NCI-H748 treated with DMSO at 0.1 percent for 48 hours (cell line): Measurements from ENCODE around the gene SFMBT2.
"Not testable (repeated sequence)": the region's sequence is repeated elsewhere in the genome, so short reads cannot be mapped to it uniquely, and the experiment has no call there.

Experiments
- DNase-seq: peaks from one replicate; lab custom pipeline; 2025; lab: John Stamatoyannopoulos, UW

SFMBT2 gene

DNA sequence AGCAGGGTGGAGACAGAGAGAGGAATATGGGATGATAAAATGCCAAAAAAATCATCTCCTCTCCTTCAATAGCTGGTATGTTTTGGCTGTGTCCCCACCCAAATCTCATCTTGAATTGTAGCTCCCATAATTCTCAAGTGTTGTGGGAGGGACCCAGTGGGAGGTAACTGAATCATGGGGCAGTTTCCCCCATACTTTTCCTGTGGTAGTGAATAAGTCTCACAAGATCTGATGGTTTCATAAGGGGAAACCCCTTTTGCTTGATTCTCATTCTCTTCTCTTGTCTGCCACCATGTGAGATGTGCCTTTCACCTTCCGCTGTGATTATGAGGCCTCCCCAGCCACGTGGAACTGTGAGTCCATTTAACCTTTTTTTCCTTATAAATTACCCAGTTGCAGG is 226.7 kb downstream of the SFMBT2 start:
- DNase-seq, result not testable (repeated sequence)

DNA sequence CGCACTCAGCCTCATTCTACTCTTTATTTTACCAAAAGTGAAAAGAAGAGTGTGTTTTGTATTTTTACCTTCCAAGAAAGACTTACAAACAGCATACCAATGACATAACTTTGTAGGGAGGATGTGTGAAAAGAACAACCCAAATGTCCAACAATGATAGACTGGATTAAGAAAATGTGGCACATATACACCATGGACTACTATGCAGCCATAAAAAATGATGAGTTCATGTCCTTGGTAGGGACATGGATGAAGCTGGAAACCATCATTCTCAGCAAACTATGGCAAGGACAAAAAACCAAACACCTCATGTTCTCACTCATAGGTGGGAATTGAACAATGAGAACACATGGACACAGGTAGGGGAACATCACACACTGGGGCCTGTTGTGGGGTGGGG is 228.5 kb downstream of the SFMBT2 start:
- DNase-seq, result not testable (repeated sequence)

DNA sequence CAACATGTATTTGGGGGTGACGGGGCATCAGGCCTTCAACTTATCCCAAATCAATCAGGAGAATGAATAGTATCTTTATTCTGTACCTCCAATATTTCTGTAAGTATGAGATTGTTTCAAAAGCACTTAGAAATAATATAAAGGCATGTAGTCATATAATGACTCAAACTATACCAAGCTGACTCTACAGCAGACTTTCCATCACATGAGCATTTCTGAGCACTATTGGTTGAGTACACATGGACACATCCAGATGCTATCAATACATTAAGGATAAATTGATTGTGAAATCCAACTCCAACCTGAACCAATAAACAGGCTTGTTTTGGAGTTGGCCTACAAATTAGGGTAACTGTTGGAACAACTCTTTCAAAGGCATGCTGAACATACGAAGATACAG is 229.4 kb downstream of the SFMBT2 start:
- no peak for DNase-seq

DNA sequence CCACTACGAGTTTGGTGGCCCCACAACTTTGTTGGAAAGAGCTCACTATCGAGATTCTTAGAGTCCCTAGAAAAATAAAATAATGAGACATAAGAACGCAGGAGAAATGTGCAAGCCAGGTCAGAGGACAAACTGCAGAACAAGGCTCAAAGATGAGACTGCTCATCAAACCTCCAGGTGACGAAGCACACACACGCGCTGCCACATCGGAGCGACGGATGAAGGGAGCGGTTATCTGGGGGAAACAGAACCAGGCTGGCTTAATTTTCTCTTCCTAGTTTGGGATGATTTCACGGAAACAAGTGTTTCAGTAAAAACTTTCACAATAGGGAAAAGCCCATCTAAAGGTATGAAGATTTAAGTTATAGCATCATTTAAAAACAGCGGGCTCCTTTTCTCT is 231.3 kb downstream of the SFMBT2 start:
- no peak for DNase-seq

DNA sequence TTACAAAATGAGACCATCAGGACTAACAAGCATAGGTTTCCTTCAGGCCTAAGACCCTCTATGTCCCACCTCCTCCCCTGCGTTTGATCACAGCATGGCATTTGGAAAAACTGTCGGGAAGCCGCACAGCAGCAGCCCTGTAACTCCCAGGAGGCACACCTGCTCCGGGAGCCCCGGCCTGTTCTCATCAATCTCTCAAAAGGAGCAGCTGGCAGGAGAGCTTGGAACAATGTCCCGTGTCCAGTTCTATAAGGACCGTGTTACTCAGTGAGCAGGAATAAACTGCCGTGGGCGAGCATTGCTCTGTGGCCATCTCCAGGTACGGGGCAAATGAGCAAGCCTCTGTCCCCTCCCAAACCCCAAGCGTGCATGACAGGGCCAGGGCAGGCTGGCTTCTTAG is 236.9 kb downstream of the SFMBT2 start:
- no peak for DNase-seq

DNA sequence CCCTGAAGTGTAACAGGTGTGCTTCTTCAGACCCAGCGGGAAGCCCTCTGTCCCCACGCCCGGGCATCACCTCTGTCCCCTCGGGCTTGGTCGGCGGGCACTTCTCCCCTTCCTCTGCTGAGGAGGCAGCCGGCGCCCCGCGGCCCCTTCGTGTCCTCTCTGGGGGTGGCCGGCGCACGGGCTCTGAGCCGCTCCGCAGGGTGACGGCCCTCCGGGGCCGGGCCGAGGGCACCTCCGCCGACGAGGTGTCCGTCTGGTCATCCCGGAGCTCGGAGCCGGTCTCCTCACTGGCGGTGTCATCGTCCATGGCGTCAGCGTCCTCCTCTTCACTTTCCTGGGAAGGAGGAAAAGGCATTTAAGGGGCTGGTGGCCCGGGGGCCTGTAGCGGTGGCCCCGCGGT is 239.0 kb downstream of the SFMBT2 start:
- no peak for DNase-seq

DNA sequence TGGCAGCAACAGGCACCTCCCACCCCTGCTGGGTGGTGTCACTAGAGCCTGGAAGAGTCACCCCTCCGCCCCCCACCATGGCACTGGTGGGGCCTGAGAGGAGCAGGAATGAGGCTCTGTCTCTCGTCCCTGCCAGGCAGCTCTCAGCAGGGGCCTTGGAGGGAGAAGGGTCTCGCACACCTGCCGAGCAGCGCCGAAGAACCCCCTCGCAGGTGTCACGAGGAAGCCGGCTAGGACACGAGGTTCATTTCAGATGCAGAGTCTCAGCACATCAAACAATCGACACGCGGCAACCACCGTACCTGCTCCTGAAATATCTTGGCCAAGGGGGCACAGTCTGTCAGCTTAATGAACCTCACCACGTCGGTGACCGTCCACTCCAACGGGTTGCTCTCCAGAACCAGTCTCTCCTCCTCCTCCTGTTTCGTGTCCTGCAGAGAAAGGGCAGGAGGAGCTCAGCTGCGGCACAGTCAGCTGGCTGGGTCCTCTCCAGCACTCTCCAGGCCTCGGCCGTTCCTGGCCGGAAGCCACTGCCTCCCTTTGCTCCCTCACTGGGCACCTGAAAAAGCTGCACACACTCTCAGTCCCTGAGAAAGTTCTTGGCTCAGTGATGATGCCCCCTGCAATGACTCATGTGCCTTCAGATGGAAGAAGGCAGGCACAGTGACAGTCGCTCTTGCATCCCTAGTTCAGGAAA is 240.1 kb downstream of the SFMBT2 start:
- no peak for DNase-seq

DNA sequence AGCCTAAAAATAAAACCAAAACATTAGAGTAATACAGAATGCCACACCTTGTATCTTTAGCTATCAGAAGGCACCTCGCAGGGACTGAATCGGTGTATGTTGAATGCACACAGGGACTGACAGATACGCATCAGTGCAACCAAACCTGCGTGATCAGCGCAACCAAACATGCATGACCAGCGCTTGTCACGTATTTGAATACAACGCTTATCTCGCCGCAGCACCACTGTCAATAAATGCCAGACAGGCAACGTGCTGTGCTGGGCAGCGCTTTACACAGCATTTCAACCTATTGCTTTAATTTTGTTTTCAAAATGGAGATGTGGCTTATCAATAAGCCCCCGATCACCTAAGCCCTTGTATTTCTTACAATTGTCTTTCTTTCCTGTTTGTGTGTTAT is 242.4 kb downstream of the SFMBT2 start:
- no peak for DNase-seq

DNA sequence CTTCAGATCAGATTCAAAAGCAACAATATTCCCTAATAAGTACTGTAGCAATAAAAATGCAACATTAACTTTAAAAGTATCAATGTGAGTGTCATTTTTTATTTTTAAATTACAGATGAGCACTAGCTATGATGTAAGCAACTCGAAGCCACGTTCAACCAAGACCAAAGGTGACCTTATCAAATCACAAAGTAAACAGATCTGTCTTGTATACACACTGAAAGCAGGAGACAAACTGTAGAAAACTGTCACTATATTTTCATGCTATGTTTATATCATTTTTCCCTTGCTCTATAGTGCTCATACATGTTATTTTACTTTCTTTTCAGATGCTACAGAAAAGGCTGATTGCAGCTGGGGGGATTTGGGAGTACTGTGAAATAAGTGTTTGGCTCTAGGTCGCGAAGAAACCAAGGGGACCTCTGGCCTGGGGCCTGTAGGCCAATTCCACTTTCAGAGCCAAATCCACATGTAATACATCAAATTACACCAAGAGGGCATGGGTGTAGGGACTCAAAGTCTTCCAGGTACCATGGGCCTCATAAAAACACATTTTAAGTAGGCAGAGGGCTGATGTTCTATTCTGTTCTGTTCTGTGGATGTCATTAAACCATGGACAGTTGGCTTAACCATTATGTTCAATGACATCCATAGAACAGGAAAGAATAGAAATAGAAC is 245.2 kb downstream of the SFMBT2 start:
- no peak for DNase-seq

DNA sequence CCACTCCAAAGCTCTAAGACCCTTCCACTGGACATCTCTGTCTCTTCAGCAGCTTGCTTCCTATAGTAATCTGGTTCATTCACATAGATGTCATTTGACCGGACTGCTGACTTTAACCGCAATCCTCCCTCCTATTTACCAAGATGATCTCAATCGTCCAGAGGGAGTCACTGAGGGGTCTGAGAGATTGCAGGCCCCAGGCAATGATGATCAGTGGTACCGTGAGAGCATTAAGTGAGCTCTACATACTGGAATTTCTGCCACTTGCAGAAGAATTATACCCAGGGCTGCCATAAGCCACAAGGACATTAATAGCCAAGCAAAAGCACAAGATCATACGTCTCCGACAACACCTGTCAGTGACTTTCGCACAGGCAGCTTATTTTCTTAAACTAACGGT is 245.9 kb downstream of the SFMBT2 start:
- DNase-seq, result no peak

DNA sequence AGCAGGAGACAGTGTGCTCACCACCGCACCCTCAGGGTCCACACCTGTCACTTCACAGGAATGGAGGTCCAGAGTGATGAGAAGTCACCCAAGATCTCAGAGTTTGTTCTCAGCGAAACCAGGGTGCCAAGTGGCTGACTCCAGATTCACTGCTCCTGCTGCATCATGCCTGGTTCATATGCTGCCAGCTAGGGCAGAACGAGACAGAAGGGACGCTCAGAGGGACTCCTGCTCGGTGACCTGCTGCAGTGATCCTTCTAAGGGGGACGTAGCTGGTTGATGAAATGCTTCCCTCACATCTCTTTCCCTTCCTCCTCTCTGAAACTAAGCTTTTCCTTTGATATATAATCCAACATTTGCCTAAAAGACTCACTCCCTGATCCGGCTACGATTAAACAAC is 248.5 kb downstream of the SFMBT2 start:
- DNase-seq, result no peak

DNA sequence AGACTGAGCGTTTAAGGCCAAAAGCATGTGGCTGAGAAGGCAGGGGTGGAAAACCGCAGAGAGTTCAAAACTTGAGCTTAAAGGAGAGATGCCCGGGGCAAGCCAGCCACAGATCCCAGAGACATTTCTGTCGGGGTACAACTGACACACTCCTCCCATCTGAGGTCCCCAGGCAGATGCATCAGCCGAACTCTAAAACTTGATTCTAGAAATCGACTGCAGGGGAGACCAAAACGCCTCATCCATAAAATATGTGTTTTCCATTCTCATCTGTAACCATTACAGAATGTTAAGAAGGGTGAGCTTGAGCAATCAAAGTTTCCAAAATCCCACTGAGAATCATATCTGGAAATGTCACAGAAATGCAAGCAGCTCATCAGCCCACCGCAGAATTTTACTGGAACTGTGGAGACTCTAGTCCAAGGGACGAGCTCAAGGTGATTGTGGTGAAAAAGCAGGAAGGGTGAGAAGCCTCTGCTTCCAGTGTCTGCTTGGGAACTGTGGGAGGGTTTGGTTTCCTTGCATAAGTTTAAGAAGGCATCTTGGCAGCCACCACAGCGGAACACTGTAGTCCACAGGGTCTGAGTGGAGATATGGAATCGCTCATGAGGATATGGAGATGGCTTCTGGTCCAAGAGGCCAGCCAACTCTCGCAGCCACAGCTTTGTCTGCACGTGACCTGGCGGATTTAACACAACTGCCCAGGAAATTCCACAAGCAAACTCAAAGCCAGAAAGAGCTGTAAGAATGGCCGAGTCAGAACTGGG is 249.2 kb downstream of the SFMBT2 start:
- DNase-seq, result no peak

DNA sequence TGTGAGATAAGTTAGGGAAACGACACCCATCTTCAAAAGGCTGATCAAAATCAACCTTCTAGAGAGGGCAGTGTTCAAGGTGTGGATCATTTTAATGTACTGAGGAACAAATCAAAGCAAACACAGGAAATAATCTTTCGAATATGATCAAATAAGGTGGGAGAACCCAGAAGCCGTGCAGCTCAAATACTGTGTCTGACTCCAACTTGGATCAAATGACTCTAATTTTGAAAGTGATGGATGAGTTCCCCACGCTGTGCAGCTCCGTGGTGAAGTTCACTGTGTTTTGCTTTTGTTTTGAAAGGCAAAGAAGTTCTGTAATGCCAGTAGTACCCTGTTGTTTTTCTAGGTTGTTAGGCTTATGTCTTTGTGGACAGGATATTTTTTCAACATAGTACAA is 250.9 kb downstream of the SFMBT2 start:
- DNase-seq, result no peak

DNA sequence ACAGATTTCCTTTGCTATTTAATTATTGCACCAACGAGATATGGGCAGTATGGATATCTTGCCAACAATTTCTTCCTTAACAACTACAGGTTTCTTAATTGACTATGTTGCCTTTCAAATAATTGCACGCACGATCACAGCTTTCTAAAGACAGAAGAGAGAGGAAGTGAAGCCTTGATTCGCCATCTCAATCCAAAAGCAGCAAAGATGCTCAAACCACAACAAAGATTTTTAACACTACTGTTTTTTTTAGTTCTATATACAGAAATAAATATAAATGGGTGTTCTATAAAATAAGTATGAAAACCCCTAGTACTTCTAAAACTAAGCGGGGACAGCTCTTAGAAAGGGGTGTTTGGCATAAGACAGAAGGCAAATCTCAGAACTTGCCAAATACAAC is 251.3 kb downstream of the SFMBT2 start:
- DNase-seq, result no peak

DNA sequence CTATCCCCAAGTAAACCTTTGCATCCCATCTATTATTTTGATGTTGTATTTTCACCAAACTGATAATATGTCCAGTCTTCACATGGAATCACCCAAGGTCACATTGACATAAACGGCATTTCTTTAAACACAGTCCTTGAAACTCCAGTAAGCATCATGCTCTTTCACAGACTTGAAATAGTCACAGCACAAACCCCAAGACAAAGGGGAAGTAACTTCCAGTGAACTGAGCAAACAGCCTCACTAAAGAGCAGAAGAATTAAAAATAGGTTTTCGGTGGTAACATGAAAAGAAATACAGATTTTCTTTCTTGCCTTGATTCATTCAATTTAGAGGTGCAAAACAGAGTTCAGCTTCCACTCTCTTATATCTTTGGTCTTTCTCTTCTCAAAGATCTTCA is 253.7 kb downstream of the SFMBT2 start:
- DNase-seq, result no peak

DNA sequence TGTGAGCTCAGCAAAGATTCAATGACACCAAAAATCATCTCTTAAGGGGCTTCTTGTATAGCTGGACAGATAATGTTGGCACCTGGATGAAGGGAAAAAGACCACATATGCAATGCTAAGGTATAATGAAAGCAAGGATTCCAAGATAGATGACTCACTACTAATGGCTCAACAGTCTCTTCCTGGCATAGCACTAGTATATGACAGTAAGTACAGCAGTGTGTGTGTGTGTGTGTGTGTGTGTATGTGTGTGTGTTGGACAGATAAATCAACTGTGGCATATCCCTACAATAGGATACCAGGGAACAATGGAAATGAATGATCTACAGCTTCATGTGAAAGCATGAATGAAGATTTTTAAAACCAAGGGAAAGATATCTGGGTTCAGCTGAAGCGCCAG is 257.1 kb downstream of the SFMBT2 start:
- no peak for DNase-seq

DNA sequence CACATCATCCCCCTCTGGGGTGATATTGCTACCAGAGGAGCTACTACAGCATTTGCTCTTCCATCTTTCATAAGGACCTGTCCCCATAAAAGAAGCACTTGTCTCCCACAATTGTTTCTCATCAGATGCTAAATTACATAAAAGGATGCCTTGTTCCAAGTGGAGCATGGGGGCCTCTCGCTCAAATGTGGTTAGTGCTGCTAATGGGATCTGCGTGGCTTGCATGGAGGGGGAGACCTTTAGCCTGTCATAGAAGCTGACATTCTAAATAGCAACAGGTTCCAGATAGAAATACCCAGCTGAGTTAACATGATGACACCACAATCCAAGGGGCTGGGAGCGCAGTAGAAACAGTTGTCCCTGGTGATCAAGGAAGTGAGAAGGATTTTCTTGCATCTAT is 257.9 kb downstream of the SFMBT2 start:
- DNase-seq, result no peak

DNA sequence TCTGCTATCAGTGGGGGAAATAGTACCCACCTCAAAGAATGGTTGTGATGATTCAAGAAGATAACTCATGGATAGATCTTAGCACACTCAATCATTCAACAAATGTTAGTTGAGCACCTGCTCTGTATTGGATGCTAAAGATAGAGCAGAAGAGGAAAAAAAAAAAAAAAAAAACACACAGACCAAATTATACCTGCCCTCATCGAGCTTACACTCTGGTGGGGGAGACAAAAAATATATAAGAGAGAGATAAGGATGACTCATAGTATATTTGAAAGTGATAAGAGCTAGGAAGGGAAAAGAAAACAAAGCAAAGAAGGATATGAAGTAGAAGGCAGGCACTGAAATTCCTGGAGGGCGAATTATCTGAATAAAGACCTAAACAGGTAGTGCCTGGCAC is 258.5 kb downstream of the SFMBT2 start:
- DNase-seq, result no peak

DNA sequence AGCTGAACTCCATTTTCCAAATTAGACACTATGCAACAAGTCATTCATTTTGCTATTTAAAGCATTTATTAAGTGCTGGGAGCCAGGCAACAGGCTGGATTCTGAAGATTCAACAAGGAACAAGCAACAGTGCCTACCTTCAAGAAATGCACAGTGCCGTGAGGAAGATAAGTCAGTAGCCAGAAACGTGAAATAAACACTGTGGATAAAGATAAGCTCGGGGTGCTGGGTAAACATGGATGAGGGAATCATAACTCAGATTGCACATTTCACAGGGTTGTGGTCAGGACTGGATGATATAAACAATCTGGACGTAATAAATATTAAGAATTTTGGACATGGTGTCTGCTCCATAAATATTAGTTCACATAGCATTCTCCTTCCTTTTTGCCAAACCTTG is 259.3 kb downstream of the SFMBT2 start:
- no peak for DNase-seq

DNA sequence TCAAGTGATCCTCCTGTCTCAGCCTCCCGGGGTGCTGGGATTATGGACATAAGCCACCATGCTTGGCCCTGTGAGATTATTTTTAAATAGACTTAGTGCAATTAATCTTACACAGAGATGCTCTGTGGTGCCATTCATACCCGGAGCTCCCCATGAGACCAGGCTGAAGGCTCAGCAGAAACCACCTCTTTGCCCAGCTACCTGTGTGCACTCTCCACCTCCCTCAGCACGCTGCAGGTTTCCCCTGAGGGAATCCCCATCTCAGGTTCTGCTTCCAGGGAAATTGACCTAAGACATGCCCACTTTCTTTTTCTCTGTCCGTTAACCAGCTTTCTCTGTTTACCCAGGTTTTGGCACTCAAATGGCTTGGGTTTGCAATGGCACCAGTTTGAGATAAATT is 260.5 kb downstream of the SFMBT2 start:
- no peak for DNase-seq

DNA sequence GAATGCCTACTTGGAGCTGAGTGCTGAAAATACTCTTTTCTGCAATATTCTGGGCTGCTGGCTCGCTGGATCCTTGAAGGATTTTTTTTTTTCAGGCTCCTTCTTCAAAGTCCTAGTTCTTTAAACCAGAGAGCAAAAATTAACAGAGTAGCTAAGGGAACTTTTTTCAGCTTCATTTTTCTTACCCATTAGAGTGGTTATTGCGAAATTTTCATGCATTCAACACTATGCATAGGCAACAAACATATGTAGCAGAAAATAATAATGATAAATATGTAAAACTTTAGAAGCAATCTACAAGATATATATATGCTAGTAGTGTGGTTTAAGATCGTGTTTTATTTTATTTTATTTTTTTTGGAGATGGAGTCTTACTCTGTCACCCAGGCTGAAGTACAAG is 264.6 kb downstream of the SFMBT2 start:
- no peak for DNase-seq

DNA sequence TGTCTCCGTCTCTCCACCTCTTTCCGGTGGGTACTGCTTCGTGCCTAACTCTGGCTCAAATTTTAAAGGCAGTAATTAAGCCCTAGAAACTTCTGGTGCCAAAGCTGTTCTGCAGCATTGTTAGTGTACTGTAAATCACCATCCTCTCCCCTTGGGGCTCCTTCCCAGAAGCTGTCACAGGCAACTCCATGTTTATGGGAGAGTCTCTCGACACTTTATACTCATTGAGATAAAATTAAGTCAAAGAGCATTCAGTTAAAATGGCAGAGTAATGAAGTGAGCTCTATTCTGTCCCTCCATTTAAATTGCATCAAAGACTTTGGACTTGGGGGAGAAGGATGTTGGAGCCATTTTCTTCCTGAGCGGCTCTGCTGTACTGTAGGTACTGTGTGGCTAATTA is 274.8 kb downstream of the SFMBT2 start:
- DNase-seq, result no peak

DNA sequence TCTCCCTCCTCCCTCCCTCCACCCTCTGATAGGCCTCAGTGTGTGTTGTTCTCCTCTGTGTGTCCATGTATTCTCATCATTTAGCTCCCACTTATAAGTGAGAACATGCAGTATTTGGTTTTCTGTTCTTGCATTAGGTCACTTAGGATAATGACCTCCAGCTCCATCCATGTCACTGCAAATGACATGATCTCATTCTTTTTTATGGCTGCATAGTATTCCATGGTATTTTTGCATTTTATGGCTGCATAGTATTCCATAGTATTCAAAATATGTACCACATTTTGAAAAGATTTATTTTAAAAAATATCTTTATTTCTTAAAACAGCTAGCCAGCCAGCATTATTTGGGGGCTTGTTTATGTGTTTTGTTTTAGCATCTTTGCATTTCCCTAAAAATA is 275.6 kb downstream of the SFMBT2 start:
- no peak for DNase-seq
